ENCODE data around the gene RPL32. TPM values are rescaled to one million over a fixed set of nuclear protein-coding genes. Genes with fewer than 3 reads are reported as not detected.
A peak's percentile ranks its signal among the peaks of the same experiment; 100 is the strongest.

The RPL32 gene
- total and polyA plus RNA-seq, 2 of the 4 experiments (the other 2 are of a cell fraction) = 566 to 1,856 TPM

DNA sequence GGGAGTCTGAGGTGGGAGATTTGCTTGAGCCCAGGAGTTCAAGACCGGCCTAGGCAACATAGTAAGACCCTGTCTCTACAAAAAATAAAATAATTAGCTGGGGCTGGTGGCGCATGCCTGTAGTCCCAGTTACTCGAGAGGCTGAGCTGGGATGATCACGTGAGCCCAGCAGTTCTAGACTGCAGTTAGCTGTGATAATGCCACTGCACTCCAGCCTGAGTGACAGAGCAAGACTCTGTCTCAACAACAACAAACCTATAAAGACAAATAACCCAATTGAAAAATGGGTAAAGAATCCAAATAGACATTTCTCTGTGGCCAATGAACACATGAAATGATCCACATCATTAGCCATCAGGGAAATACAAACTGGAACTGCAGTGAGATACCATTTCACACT lies 1.1 kb upstream of the RPL32 start:
- CTCF ChIA-PET = interaction anchor here (0.8 kb wide), 1 partner anchor 153 kb away, joined by 3 read pairs; no protein-coding TSS in a partner anchor
- in situ Hi-C loops (cut with MboI; ENCODE audit: low sequenced_read_pairs) = no loop called here
- ATAC-seq (ENCODE audit: low read depth) (no peak), DNase-seq (no peak)
- WGBS, 2 experiments (ENCODE audit: extremely low coverage in 2 of 2, insufficient read length in 1 of 2) = no CpG with 5 or more reads among the region's 4 CpGs
- Histone ChIP-seq H4K5ac (ENCODE audit: low read depth, low read length) (no peak overlapping the region; the same call in 1 of the 2 replicates), H2AK9ac (replicated peaks; ENCODE audit: low read depth, low read length, poor library complexity) (no peak overlapping the region), H3K18ac (ENCODE audit: low read depth, low read length) (no peak overlapping the region), H2AFZ (replicated peaks; ENCODE audit: low read length, poor library complexity) (no peak overlapping the region), H2BK5ac (ENCODE audit: low read depth, low read length, poor library complexity, severe bottlenecking) (no peak overlapping the region), H2BK15ac (ENCODE audit: low read depth, low read length) (no peak overlapping the region), H3K4me2 (ENCODE audit: low read depth, low read length) (no peak overlapping the region), H3K4me3 (ENCODE audit: insufficient read depth, low read depth, low read length) (no peak overlapping the region), H3K4me1 (ENCODE audit: control insufficient read depth, insufficient read depth, low read length) (peaks cover 15% of the 10 kb centered on the region), H3K4ac (ENCODE audit: low read depth, low read length) (no peak overlapping the region), H3K14ac (replicated peaks; ENCODE audit: low read depth, low read length) (no peak overlapping the region), H3K27ac (ENCODE audit: insufficient read depth, low read length) (no peak overlapping the region), H2BK20ac (ENCODE audit: low read depth, low read length) (no peak overlapping the region), H4K91ac (ENCODE audit: insufficient read depth, low read depth, low read length) (no peak overlapping the region), H3K56ac (ENCODE audit: extremely low read depth, insufficient read depth, low read length) (no peak overlapping the region), H3K36me3 (ENCODE audit: control insufficient read depth, insufficient read depth, low read length) (peaks cover 23% of the 10 kb centered on the region), H3K27me3 (ENCODE audit: control insufficient read depth, insufficient read depth, low read length) (no peaks in the 10 kb centered on the region), H2AK5ac (ENCODE audit: low read depth, low read length) (no peak overlapping the region), H3K79me1 (ENCODE audit: low read depth in 1 of 2, low read length in 2 of 2) (peaks cover 13 to 34% of the 10 kb centered on the region in 2 experiments; a peak in 2 of 4 replicates), H3K9ac (ENCODE audit: low read depth, low read length) (no peak overlapping the region), H2BK120ac (ENCODE audit: low read depth, low read length) (no peak overlapping the region), H4K20me1 (ENCODE audit: insufficient read depth, low read length) (peaks cover 39% of the 10 kb centered on the region), H3K23ac (ENCODE audit: low read depth, low read length) (no peak overlapping the region), H3K9me3 (ENCODE audit: control insufficient read depth, insufficient read depth, low read length) (no peaks in the 10 kb centered on the region), H3K9me1 (ENCODE audit: insufficient read depth, low read length) (peaks cover 15% of the 10 kb centered on the region), H4K8ac (ENCODE audit: low read depth in 2 of 2, low read length in 2 of 2) (peak overlapping the region in 1 of 2 experiments; percentile 26; a peak in 1 of 4 replicates)
- no peak for TF ChIP-seq CEBPB (IDR thresholded peaks at IDR 0.05; ENCODE audit: low read depth, low read length)
- TF ChIP-seq MAZ (IDR thresholded peaks at IDR 0.05; ENCODE audit: borderline replicate concordance, low read depth, low read length) = no peak
- TF ChIP-seq, protein P1, sequence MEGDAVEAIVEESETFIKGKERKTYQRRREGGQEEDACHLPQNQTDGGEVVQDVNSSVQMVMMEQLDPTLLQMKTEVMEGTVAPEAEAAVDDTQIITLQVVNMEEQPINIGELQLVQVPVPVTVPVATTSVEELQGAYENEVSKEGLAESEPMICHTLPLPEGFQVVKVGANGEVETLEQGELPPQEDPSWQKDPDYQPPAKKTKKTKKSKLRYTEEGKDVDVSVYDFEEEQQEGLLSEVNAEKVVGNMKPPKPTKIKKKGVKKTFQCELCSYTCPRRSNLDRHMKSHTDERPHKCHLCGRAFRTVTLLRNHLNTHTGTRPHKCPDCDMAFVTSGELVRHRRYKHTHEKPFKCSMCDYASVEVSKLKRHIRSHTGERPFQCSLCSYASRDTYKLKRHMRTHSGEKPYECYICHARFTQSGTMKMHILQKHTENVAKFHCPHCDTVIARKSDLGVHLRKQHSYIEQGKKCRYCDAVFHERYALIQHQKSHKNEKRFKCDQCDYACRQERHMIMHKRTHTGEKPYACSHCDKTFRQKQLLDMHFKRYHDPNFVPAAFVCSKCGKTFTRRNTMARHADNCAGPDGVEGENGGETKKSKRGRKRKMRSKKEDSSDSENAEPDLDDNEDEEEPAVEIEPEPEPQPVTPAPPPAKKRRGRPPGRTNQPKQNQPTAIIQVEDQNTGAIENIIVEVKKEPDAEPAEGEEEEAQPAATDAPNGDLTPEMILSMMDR (conservative IDR thresholded peaks at IDR 0.05; ENCODE audit: low read depth, low read length) = no peak
- no peak for TF ChIP-seq RAD21 (IDR thresholded peaks at IDR 0.05; ENCODE audit: low read length)
- TF ChIP-seq RCOR1 (IDR thresholded peaks at IDR 0.05; ENCODE audit: insufficient replicate concordance, low read length) = no peak
- no peak for TF ChIP-seq MAFK (IDR thresholded peaks at IDR 0.05; ENCODE audit: low read depth, low read length)
- TF ChIP-seq, protein P2, sequence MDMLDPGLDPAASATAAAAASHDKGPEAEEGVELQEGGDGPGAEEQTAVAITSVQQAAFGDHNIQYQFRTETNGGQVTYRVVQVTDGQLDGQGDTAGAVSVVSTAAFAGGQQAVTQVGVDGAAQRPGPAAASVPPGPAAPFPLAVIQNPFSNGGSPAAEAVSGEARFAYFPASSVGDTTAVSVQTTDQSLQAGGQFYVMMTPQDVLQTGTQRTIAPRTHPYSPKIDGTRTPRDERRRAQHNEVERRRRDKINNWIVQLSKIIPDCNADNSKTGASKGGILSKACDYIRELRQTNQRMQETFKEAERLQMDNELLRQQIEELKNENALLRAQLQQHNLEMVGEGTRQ (IDR thresholded peaks at IDR 0.05; ENCODE audit: low read depth, low read length) = no peak
- no peak for TF ChIP-seq FOS (IDR thresholded peaks at IDR 0.05; ENCODE audit: low read depth, low read length)
- TF ChIP-seq BHLHE40 (IDR thresholded peaks at IDR 0.05; ENCODE audit: low read depth, low read length) = no peak
- TF ChIP-seq NFE2L2 (IDR thresholded peaks at IDR 0.05; ENCODE audit: low read depth, low read length) = no peak
- TF ChIP-seq SMC3 (IDR thresholded peaks at IDR 0.05; ENCODE audit: low read depth, low read length) = no peak
- TF ChIP-seq CHD1 (IDR thresholded peaks at IDR 0.05; ENCODE audit: low read depth, low read length) = no peak
- no peak for TF ChIP-seq RFX5 (IDR thresholded peaks at IDR 0.05; ENCODE audit: low read depth, low read length)
- no peak for TF ChIP-seq MXI1 (IDR thresholded peaks at IDR 0.05; ENCODE audit: borderline replicate concordance, low read depth, low read length)
- no peak for TF ChIP-seq POLR2A (IDR thresholded peaks at IDR 0.05; ENCODE audit: low read depth, low read length)
- TF ChIP-seq, protein P3, sequence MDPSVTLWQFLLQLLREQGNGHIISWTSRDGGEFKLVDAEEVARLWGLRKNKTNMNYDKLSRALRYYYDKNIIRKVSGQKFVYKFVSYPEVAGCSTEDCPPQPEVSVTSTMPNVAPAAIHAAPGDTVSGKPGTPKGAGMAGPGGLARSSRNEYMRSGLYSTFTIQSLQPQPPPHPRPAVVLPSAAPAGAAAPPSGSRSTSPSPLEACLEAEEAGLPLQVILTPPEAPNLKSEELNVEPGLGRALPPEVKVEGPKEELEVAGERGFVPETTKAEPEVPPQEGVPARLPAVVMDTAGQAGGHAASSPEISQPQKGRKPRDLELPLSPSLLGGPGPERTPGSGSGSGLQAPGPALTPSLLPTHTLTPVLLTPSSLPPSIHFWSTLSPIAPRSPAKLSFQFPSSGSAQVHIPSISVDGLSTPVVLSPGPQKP (IDR thresholded peaks at IDR 0.05; ENCODE audit: borderline replicate concordance, low read depth, low read length) = no peak
- no TSS peak for BruUV-seq (replicated peaks)
- POLR2A ChIA-PET (ENCODE audit: unreplicated experiment) = interaction anchor here (0.7 kb wide), 1 partner anchor 11 kb away, joined by 3 read pairs; no protein-coding TSS in a partner anchor
- intact Hi-C loops (cut with micrococcal nuclease) = no loop called here
- dilution Hi-C loops (cut with HindIII; ENCODE audit: low sequenced_read_pairs, unreplicated experiment) = no loop called here
